WTC11 (cell line): ENCODE results near the gene SLC25A48. TPM values are rescaled to one million over a fixed set of nuclear protein-coding genes. Genes with fewer than 3 reads are reported as not detected.

Experiments
- ATAC-seq: fragments of 200-7000 bp; cut with Tn5 transposase; 2 replicates; pipeline ENCODE4 v1.10.0; 2021; ENCODE audit warnings: mild to moderate bottlenecking, moderate library complexity
- CTCF ChIA-PET: fragments of 300-600 bp; sonication (Branson Sonifier 250); formaldehyde crosslinking; loops from one replicate; lab custom pipeline; 2021; ENCODE audit warnings: antibody characterized with exemption; lab: Charles Lee
- POLR2A ChIA-PET: fragments of 350-600 bp; sonication (Branson Sonifier 250); formaldehyde crosslinking; loops from one replicate; lab custom pipeline; 2021; ENCODE audit warnings: antibody characterized with exemption; lab: Charles Lee
- DNase-seq: peaks from one replicate; pipeline ENCODE4 v3.0.0; 2021; ENCODE audit warnings: low spot score
- H3K27ac Mint-ChIP-seq: 2 replicates; pipeline ENCODE4 v1.8.0; 2021; ENCODE audit warnings: mixed read lengths
- H3K27me3 Mint-ChIP-seq: 2 replicates; pipeline ENCODE4 v1.8.0; 2021; ENCODE audit warnings: low read depth, mild to moderate bottlenecking, moderate library complexity, mixed read lengths
- H3K36me3 Mint-ChIP-seq: 2 replicates; pipeline ENCODE4 v1.8.0; 2021; ENCODE audit warnings: mixed read lengths
- H3K4me1 Mint-ChIP-seq: 2 replicates; pipeline ENCODE4 v1.8.0; 2022; ENCODE audit warnings: mixed read lengths
- H3K4me3 Mint-ChIP-seq: 2 replicates; pipeline ENCODE4 v1.8.0; 2021; ENCODE audit warnings: mild to moderate bottlenecking, moderate library complexity, mixed read lengths
- H3K9me3 Mint-ChIP-seq: 2 replicates; pipeline ENCODE4 v1.8.0; 2021; ENCODE audit warnings: mixed read lengths
- FOXJ3 ChIP-seq: sonication (generic); formaldehyde crosslinking; IDR thresholded peaks from 2 replicates; pipeline ENCODE4 v1.9.0; 2021; ENCODE audit warnings: missing genetic modification reagents, mild to moderate bottlenecking, borderline replicate concordance
- JUN ChIP-seq: sonication (generic); formaldehyde crosslinking; IDR thresholded peaks from 2 replicates; pipeline ENCODE4 v1.8.0; 2023; ENCODE audit warnings: mild to moderate bottlenecking, missing genetic modification reagents
- KAT7 ChIP-seq: sonication (generic); formaldehyde crosslinking; IDR thresholded peaks from 2 replicates; pipeline ENCODE4 v1.8.1; 2023; ENCODE audit warnings: missing genetic modification reagents, mild to moderate bottlenecking, borderline replicate concordance
- NR1H2 ChIP-seq: sonication (generic); formaldehyde crosslinking; IDR thresholded peaks from 2 replicates; pipeline ENCODE4 v1.9.0; 2021; ENCODE audit warnings: mild to moderate bottlenecking, moderate library complexity, missing genetic modification reagents
- OVOL2 ChIP-seq: fragments of 250-450 bp; sonication (Bioruptor Pico); IDR thresholded peaks from 2 replicates; pipeline ENCODE4 v1.9.0; 2021; ENCODE audit warnings: mild to moderate bottlenecking, borderline replicate concordance
- RELA ChIP-seq: sonication (generic); formaldehyde crosslinking; IDR thresholded peaks from 2 replicates; pipeline ENCODE4 v1.8.1; 2022; ENCODE audit warnings: missing genetic modification reagents, mild to moderate bottlenecking, borderline replicate concordance
- SMAD4 ChIP-seq: sonication (generic); formaldehyde crosslinking; IDR thresholded peaks from 2 replicates; pipeline ENCODE4 v1.8.0; 2022; ENCODE audit warnings: mild to moderate bottlenecking, missing genetic modification reagents
- TEAD1 ChIP-seq: sonication (generic); formaldehyde crosslinking; IDR thresholded peaks from 2 replicates; pipeline ENCODE4 v1.8.0; 2022; ENCODE audit warnings: mild to moderate bottlenecking, missing genetic modification reagents
- ZNF138 ChIP-seq: sonication (generic); formaldehyde crosslinking; conservative IDR thresholded peaks from 2 replicates; pipeline ENCODE4 v1.8.1; 2022; ENCODE audit warnings: mild to moderate bottlenecking, moderate library complexity, missing genetic modification reagents
- total RNA-seq: library from RNA; stranded (reverse); gene quantifications from 3 replicates; pipeline ENCODE4 v1.2.3, GENCODE V29; 2021
- TF ChIP-seq, protein P1 (sequence below): sonication (generic); formaldehyde crosslinking; IDR thresholded peaks from 2 replicates; pipeline ENCODE4 v1.8.1; 2023; ENCODE audit warnings: mild to moderate bottlenecking, missing genetic modification reagents, borderline replicate concordance
- TF ChIP-seq, protein P2 (sequence below): fragments of 250-450 bp; sonication (Bioruptor Pico); IDR thresholded peaks from 2 replicates; pipeline ENCODE4 v1.9.0; 2021; ENCODE audit warnings: mild to moderate bottlenecking
- TF ChIP-seq, protein P3 (sequence below): fragments of 250-450 bp; sonication (Bioruptor Pico); IDR thresholded peaks from 2 replicates; pipeline ENCODE4 v1.9.0; 2021; ENCODE audit warnings: mild to moderate bottlenecking
- TF ChIP-seq, protein P4 (sequence below): sonication (generic); formaldehyde crosslinking; IDR thresholded peaks from 2 replicates; pipeline ENCODE4 v1.8.1; 2023; ENCODE audit warnings: mild to moderate bottlenecking, missing genetic modification reagents
- TF ChIP-seq, protein P5 (sequence below): fragments of 250-450 bp; sonication (Bioruptor Pico); IDR thresholded peaks from 2 replicates; pipeline ENCODE4 v1.9.0; 2021; ENCODE audit warnings: mild to moderate bottlenecking, borderline replicate concordance

Gene SLC25A48
- total RNA-seq, 1 experiment from 2014 or later: 1.1 TPM

DNA sequence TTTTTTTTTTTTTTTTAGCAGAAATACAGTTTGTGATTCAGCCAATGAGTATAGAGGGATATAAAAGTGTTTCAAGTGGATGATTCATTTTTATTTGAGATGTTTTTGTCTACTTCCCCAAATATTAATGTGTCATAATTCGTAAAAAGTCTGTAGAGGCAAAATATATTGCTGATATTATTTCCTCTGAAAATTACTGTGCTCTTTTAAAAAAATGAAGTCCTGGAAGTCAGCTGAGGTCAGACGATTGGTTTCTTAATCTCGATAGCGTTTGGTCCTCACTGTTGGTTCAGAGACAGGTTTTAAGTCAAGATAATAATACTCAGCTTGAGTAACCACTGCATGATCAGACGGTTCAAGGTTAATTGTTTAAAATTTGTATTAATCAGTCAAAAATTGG lies 41.7 kb downstream of the SLC25A48 start:
- ATAC-seq (no peak), DNase-seq (no peak)
- ChIA-PET POLR2A (no interaction called here), CTCF (interaction anchor here (1.0 to 1.6 kb wide), 4 partner anchors 41 to 410 kb away, joined by 3 to 6 read pairs (median 4); partner anchors contain the start of gene SLC25A48)
- Mint-ChIP-seq H3K9me3 (no peaks in the 10 kb centered on the region), H3K27ac (no peak overlapping the region), H3K4me1 (peaks cover 11% of the 10 kb centered on the region), H3K36me3 (no peaks in the 10 kb centered on the region), H3K27me3 (no peaks in the 10 kb centered on the region), H3K4me3 (no peak overlapping the region)
- TF ChIP-seq TEAD1 (CRISPR knock-in tag) (no peak), SMAD4 (CRISPR knock-in tag) (no peak), KAT7 (CRISPR knock-in tag) (no peak), ZNF138 (CRISPR knock-in tag) (no peak), NR1H2 (CRISPR knock-in tag) (no peak)
- TF ChIP-seq, protein P1, sequence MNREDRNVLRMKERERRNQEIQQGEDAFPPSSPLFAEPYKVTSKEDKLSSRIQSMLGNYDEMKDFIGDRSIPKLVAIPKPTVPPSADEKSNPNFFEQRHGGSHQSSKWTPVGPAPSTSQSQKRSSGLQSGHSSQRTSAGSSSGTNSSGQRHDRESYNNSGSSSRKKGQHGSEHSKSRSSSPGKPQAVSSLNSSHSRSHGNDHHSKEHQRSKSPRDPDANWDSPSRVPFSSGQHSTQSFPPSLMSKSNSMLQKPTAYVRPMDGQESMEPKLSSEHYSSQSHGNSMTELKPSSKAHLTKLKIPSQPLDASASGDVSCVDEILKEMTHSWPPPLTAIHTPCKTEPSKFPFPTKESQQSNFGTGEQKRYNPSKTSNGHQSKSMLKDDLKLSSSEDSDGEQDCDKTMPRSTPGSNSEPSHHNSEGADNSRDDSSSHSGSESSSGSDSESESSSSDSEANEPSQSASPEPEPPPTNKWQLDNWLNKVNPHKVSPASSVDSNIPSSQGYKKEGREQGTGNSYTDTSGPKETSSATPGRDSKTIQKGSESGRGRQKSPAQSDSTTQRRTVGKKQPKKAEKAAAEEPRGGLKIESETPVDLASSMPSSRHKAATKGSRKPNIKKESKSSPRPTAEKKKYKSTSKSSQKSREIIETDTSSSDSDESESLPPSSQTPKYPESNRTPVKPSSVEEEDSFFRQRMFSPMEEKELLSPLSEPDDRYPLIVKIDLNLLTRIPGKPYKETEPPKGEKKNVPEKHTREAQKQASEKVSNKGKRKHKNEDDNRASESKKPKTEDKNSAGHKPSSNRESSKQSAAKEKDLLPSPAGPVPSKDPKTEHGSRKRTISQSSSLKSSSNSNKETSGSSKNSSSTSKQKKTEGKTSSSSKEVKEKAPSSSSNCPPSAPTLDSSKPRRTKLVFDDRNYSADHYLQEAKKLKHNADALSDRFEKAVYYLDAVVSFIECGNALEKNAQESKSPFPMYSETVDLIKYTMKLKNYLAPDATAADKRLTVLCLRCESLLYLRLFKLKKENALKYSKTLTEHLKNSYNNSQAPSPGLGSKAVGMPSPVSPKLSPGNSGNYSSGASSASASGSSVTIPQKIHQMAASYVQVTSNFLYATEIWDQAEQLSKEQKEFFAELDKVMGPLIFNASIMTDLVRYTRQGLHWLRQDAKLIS: no peak
- TF ChIP-seq, protein P2, sequence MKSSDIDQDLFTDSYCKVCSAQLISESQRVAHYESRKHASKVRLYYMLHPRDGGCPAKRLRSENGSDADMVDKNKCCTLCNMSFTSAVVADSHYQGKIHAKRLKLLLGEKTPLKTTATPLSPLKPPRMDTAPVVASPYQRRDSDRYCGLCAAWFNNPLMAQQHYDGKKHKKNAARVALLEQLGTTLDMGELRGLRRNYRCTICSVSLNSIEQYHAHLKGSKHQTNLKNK (CRISPR knock-in tag): no peak

DNA sequence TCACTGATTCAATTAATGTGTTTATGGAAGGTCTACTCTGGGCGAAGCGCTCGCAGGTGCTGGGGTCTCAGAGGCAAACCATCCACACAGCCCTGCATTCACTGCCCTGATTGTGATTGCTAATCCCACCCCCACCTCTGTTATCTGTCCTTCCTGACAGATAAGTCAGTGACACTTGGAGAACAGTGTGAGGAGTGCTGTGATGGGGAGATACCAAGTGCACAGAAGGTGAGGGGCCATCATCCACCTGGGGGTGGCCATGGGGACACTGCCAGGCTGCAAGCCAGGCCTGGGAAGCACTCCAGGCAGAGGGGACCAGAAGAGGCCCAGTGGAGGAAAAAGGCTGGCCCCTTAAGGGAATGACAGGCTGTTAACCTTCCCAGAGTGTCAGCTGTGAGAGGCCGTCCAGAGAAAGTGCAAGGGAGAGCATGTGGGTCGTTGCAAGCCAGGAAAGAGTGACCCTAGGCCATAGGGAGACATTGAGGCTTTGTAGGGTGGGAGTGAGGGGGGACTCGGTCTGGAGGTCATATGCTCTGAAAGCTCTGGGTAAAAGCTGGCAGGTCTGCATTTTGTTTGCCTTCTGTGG lies 43.2 kb downstream of the SLC25A48 start:
- Mint-ChIP-seq H3K36me3 (no peaks in the 10 kb centered on the region), H3K27ac (no peak overlapping the region), H3K27me3 (no peaks in the 10 kb centered on the region), H3K9me3 (no peaks in the 10 kb centered on the region), H3K4me3 (no peak overlapping the region), H3K4me1 (peaks cover 17% of the 10 kb centered on the region)
- TF ChIP-seq, protein P3, sequence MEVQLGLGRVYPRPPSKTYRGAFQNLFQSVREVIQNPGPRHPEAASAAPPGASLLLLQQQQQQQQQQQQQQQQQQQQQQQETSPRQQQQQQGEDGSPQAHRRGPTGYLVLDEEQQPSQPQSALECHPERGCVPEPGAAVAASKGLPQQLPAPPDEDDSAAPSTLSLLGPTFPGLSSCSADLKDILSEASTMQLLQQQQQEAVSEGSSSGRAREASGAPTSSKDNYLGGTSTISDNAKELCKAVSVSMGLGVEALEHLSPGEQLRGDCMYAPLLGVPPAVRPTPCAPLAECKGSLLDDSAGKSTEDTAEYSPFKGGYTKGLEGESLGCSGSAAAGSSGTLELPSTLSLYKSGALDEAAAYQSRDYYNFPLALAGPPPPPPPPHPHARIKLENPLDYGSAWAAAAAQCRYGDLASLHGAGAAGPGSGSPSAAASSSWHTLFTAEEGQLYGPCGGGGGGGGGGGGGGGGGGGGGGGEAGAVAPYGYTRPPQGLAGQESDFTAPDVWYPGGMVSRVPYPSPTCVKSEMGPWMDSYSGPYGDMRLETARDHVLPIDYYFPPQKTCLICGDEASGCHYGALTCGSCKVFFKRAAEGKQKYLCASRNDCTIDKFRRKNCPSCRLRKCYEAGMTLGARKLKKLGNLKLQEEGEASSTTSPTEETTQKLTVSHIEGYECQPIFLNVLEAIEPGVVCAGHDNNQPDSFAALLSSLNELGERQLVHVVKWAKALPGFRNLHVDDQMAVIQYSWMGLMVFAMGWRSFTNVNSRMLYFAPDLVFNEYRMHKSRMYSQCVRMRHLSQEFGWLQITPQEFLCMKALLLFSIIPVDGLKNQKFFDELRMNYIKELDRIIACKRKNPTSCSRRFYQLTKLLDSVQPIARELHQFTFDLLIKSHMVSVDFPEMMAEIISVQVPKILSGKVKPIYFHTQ (CRISPR knock-in tag): no peak
- TF ChIP-seq, protein P2 (CRISPR knock-in tag): no peak
- TF ChIP-seq RELA (CRISPR knock-in tag): no peak
- TF ChIP-seq OVOL2 (CRISPR knock-in tag): no peak
- no peak for TF ChIP-seq JUN (CRISPR knock-in tag)
- TF ChIP-seq, protein P4, sequence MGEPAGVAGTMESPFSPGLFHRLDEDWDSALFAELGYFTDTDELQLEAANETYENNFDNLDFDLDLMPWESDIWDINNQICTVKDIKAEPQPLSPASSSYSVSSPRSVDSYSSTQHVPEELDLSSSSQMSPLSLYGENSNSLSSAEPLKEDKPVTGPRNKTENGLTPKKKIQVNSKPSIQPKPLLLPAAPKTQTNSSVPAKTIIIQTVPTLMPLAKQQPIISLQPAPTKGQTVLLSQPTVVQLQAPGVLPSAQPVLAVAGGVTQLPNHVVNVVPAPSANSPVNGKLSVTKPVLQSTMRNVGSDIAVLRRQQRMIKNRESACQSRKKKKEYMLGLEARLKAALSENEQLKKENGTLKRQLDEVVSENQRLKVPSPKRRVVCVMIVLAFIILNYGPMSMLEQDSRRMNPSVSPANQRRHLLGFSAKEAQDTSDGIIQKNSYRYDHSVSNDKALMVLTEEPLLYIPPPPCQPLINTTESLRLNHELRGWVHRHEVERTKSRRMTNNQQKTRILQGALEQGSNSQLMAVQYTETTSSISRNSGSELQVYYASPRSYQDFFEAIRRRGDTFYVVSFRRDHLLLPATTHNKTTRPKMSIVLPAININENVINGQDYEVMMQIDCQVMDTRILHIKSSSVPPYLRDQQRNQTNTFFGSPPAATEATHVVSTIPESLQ: no peak
- TF ChIP-seq, protein P5, sequence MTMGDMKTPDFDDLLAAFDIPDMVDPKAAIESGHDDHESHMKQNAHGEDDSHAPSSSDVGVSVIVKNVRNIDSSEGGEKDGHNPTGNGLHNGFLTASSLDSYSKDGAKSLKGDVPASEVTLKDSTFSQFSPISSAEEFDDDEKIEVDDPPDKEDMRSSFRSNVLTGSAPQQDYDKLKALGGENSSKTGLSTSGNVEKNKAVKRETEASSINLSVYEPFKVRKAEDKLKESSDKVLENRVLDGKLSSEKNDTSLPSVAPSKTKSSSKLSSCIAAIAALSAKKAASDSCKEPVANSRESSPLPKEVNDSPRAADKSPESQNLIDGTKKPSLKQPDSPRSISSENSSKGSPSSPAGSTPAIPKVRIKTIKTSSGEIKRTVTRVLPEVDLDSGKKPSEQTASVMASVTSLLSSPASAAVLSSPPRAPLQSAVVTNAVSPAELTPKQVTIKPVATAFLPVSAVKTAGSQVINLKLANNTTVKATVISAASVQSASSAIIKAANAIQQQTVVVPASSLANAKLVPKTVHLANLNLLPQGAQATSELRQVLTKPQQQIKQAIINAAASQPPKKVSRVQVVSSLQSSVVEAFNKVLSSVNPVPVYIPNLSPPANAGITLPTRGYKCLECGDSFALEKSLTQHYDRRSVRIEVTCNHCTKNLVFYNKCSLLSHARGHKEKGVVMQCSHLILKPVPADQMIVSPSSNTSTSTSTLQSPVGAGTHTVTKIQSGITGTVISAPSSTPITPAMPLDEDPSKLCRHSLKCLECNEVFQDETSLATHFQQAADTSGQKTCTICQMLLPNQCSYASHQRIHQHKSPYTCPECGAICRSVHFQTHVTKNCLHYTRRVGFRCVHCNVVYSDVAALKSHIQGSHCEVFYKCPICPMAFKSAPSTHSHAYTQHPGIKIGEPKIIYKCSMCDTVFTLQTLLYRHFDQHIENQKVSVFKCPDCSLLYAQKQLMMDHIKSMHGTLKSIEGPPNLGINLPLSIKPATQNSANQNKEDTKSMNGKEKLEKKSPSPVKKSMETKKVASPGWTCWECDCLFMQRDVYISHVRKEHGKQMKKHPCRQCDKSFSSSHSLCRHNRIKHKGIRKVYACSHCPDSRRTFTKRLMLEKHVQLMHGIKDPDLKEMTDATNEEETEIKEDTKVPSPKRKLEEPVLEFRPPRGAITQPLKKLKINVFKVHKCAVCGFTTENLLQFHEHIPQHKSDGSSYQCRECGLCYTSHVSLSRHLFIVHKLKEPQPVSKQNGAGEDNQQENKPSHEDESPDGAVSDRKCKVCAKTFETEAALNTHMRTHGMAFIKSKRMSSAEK (CRISPR knock-in tag): no peak
- TF ChIP-seq FOXJ3 (CRISPR knock-in tag): no peak
- ATAC-seq (no peak), DNase-seq (no peak)
- CTCF ChIA-PET: interaction anchor here (1.2 to 1.6 kb wide), 3 partner anchors 10 to 411 kb away, joined by 4 to 5 read pairs (median 4); no protein-coding TSS in a partner anchor
- POLR2A ChIA-PET: no interaction called here
